H1 (cell line): ENCODE results near the gene KCTD17. TPM values are rescaled to one million over a fixed set of nuclear protein-coding genes. Genes with fewer than 3 reads are reported as not detected.

Experiments
- CTCF ChIA-PET: fragments of 300-600 bp; sonication (Branson Sonifier 250); formaldehyde crosslinking; loops from one replicate; lab custom pipeline; 2021; ENCODE audit not compliant: partially characterized antibody; lab: Charles Lee
- POLR2A ChIA-PET: fragments of 300-600 bp; sonication (Branson Sonifier 250); formaldehyde crosslinking; loops from one replicate; lab custom pipeline; 2021; ENCODE audit warnings: inconsistent platforms; ENCODE audit not compliant: partially characterized antibody; lab: Charles Lee
- DNase-seq, 2 experiments: peaks; one replicate each; pipeline versions ENCODE4 v3.0.0 to v3.0.0-alpha.2; 2010 to 2022; ENCODE audit warnings: low spot score in 2 of 2, low read depth in 1 of 2, mixed read lengths in 1 of 2
- FAIRE-seq: peaks from 2 replicates; lab custom pipeline; 2011; peaks lifted over from hg19 to GRCh38; lab: Jason Lieb, UNC
- H2AFZ ChIP-seq: 2 replicates; pipeline ENCODE4 v1.8.1; 2012; ENCODE audit warnings: low read length, inconsistent platforms
- H2AK5ac ChIP-seq: 2 replicates; pipeline ENCODE4 v1.6.1; 2013; ENCODE audit warnings: low read depth, low read length
- H2BK120ac ChIP-seq: replicated peaks from 2 replicates; pipeline ENCODE3; 2013; ENCODE audit warnings: low read depth, low read length, inconsistent platforms
- H2BK12ac ChIP-seq: 2 replicates; pipeline ENCODE4 v1.6.1; 2013; ENCODE audit warnings: low read depth, low read length
- H2BK15ac ChIP-seq: 2 replicates; pipeline ENCODE4 v1.6.1; 2013; ENCODE audit warnings: low read length
- H2BK20ac ChIP-seq: 2 replicates; pipeline ENCODE4 v1.6.1; 2013; ENCODE audit warnings: low read length
- H2BK5ac ChIP-seq: 2 replicates; pipeline ENCODE4 v1.6.1; 2013; ENCODE audit warnings: low read depth, low read length
- H3K14ac ChIP-seq: 2 replicates; pipeline ENCODE4 v1.6.1; 2013; ENCODE audit warnings: inconsistent platforms; ENCODE audit not compliant: insufficient read length
- H3K18ac ChIP-seq: 2 replicates; pipeline ENCODE4 v1.6.1; 2013; ENCODE audit warnings: low read length; ENCODE audit errors: extremely low read depth
- H3K23ac ChIP-seq: 2 replicates; pipeline ENCODE4 v1.6.1; 2013; ENCODE audit warnings: inconsistent platforms; ENCODE audit not compliant: insufficient read length
- H3K23me2 ChIP-seq: 2 replicates; pipeline ENCODE4 v1.6.1; 2013; ENCODE audit warnings: low read depth, low read length
- H3K27ac ChIP-seq: 2 replicates; pipeline ENCODE4 v1.6.1; 2011; ENCODE audit warnings: low read depth, low read length, inconsistent platforms
- H3K27me3 ChIP-seq, 4 experiments: replicated peaks in 1 of 4; 1 replicate in 1 of 4; 2 replicates in 3 of 4; pipeline versions ENCODE4 v1.6.1 to v1.8.1; 2011 to 2013; ENCODE audit warnings: low read length in 3 of 4, mild to moderate bottlenecking in 3 of 4, inconsistent platforms in 2 of 4, mixed read lengths in 2 of 4, moderate library complexity in 1 of 4; ENCODE audit not compliant: control insufficient read depth in 3 of 4, insufficient read depth in 3 of 4; ENCODE audit errors: extremely low read depth in 1 of 4
- H3K36me3 ChIP-seq, 4 experiments: 2 replicates each; pipeline versions ENCODE4 v1.6.1 to v1.8.1; 2011 to 2013; ENCODE audit warnings: mild to moderate bottlenecking in 4 of 4, low read length in 3 of 4, moderate library complexity in 2 of 4, control low read depth in 1 of 4, inconsistent platforms in 1 of 4; ENCODE audit not compliant: insufficient read depth in 4 of 4, control insufficient read depth in 2 of 4
- H3K4ac ChIP-seq: replicated peaks from 2 replicates; pipeline ENCODE3; 2013; ENCODE audit warnings: low read length, low read depth, mixed read lengths, inconsistent platforms; ENCODE audit not compliant: insufficient read length
- H3K4me1 ChIP-seq, 4 experiments: replicated peaks in 1 of 4; 1 replicate in 1 of 4; 2 replicates in 3 of 4; pipeline versions ENCODE4 v1.6.1 to v1.8.1; 2011 to 2013; ENCODE audit warnings: low read length in 3 of 4, inconsistent platforms in 2 of 4, mixed read lengths in 1 of 4; ENCODE audit not compliant: insufficient read depth in 4 of 4, control insufficient read depth in 3 of 4
- H3K4me2 ChIP-seq, 2 experiments: 2 replicates each; pipeline versions ENCODE4 v1.6.1 to v1.8.1; 2011 to 2013; ENCODE audit warnings: low read depth in 2 of 2, low read length in 2 of 2, control low read depth in 1 of 2, inconsistent platforms in 1 of 2, mild to moderate bottlenecking in 1 of 2; ENCODE audit not compliant: insufficient read depth in 1 of 2
- H3K4me3 ChIP-seq, 4 experiments: fragments of 200-600, 300-600 bp in 1 of 4; sonication (generic), shearing (Covaris generic), sonication (Bioruptor Twin) in 1 of 4; 2 replicates each; pipeline versions ENCODE4 v1.5.1 to v1.8.1; 2011 to 2016; ENCODE audit warnings: low read length in 4 of 4, low read depth in 3 of 4, control low read depth in 2 of 4, inconsistent platforms in 2 of 4, mild to moderate bottlenecking in 2 of 4, mixed read lengths in 1 of 4, moderate library complexity in 1 of 4; ENCODE audit not compliant: insufficient read depth in 2 of 4; ENCODE audit errors: extremely low read depth in 1 of 4
- H3K56ac ChIP-seq: replicated peaks from 2 replicates; pipeline ENCODE3; 2013; ENCODE audit warnings: low read depth, mild to moderate bottlenecking, mixed read lengths, low read length, inconsistent platforms; ENCODE audit not compliant: insufficient read length
- H3K79me1 ChIP-seq: 2 replicates; pipeline ENCODE4 v1.6.1; 2013; ENCODE audit warnings: low read depth, low read length, control low read depth
- H3K79me2 ChIP-seq, 2 experiments: 2 replicates each; pipeline versions ENCODE4 v1.6.1 to v1.8.1; 2012 to 2013; ENCODE audit warnings: low read length in 2 of 2, mild to moderate bottlenecking in 2 of 2, inconsistent platforms in 1 of 2; ENCODE audit not compliant: insufficient read depth in 2 of 2, control insufficient read depth in 1 of 2
- H3K9ac ChIP-seq, 4 experiments: replicated peaks in 1 of 4; 1 replicate in 1 of 4; 2 replicates in 3 of 4; pipeline versions ENCODE4 v1.6.1 to v1.8.1; 2011 to 2013; ENCODE audit warnings: low read depth in 3 of 4, low read length in 3 of 4, control low read depth in 2 of 4, mild to moderate bottlenecking in 2 of 4, moderate library complexity in 2 of 4, inconsistent platforms in 1 of 4; ENCODE audit errors: extremely low read depth in 1 of 4
- H3K9me3 ChIP-seq, 2 experiments: 2 replicates each; pipeline versions ENCODE4 v1.6.1 to v1.8.1; 2012 to 2013; ENCODE audit warnings: mild to moderate bottlenecking in 2 of 2, moderate library complexity in 2 of 2, control low read depth in 1 of 2, inconsistent platforms in 1 of 2, low read depth in 1 of 2, low read length in 1 of 2, mixed read lengths in 1 of 2; ENCODE audit not compliant: insufficient read depth in 2 of 2
- H4K20me1 ChIP-seq, 2 experiments: replicated peaks in 1 of 2; 2 replicates each; pipeline versions ENCODE3 to v1.8.1; 2011 to 2013; ENCODE audit warnings: inconsistent platforms in 2 of 2, low read length in 2 of 2, mild to moderate bottlenecking in 1 of 2; ENCODE audit not compliant: insufficient read depth in 2 of 2, control insufficient read depth in 1 of 2
- H4K5ac ChIP-seq: 2 replicates; pipeline ENCODE4 v1.6.1; 2013; ENCODE audit warnings: low read length, low read depth, mixed read lengths, inconsistent platforms; ENCODE audit not compliant: insufficient read length
- H4K8ac ChIP-seq: 2 replicates; pipeline ENCODE4 v1.8.0; 2013; ENCODE audit warnings: mild to moderate bottlenecking, moderate library complexity, low read length, inconsistent platforms; ENCODE audit not compliant: insufficient read depth; ENCODE audit errors: extremely low read depth
- H4K91ac ChIP-seq: replicated peaks from 2 replicates; pipeline ENCODE3; 2013; ENCODE audit warnings: low read length, mixed read lengths, inconsistent platforms; ENCODE audit not compliant: insufficient read length
- CHD1 ChIP-seq: IDR thresholded peaks from 2 replicates; pipeline ENCODE4 v1.6.1; 2012; ENCODE audit warnings: low read depth, low read length, improper control_type of control experiment
- FOSL1 ChIP-seq: IDR thresholded peaks from 2 replicates; pipeline ENCODE4 v1.6.1; 2011; ENCODE audit warnings: mild to moderate bottlenecking, low read depth, low read length, moderate library complexity; ENCODE audit not compliant: insufficient read depth
- HDAC2 ChIP-seq, 2 experiments: fragments of 300-600 bp in 1 of 2; sonication (generic) in 1 of 2; IDR thresholded peaks; 2 replicates each; pipeline ENCODE4 v1.6.1; 2011 to 2012; ENCODE audit warnings: low read depth in 2 of 2, low read length in 2 of 2, mild to moderate bottlenecking in 2 of 2, moderate library complexity in 2 of 2, borderline replicate concordance in 1 of 2, inconsistent platforms in 1 of 2
- MAX ChIP-seq: IDR thresholded peaks from 2 replicates; pipeline ENCODE4 v1.6.1; 2012; ENCODE audit warnings: inconsistent platforms
- NANOG ChIP-seq: IDR thresholded peaks from 2 replicates; pipeline ENCODE4 v1.6.1; 2011; ENCODE audit warnings: low read length, low read depth, mild to moderate bottlenecking, inconsistent platforms; ENCODE audit not compliant: insufficient read depth, poor library complexity, severe bottlenecking
- RXRA ChIP-seq: IDR thresholded peaks from 2 replicates; pipeline ENCODE4 v1.6.1; 2011; ENCODE audit warnings: low read depth, mild to moderate bottlenecking, low read length, moderate library complexity; ENCODE audit not compliant: insufficient read depth
- SIX5 ChIP-seq: IDR thresholded peaks from 2 replicates; pipeline ENCODE4 v1.6.1; 2011; ENCODE audit warnings: mild to moderate bottlenecking, low read depth, low read length
- SP2 ChIP-seq: IDR thresholded peaks from 2 replicates; pipeline ENCODE4 v1.6.1; 2012; ENCODE audit warnings: mild to moderate bottlenecking, low read length, inconsistent platforms
- SP4 ChIP-seq: IDR thresholded peaks from 2 replicates; pipeline ENCODE4 v1.6.1; 2012; ENCODE audit warnings: low read length, inconsistent platforms
- ZNF274 ChIP-seq: IDR thresholded peaks from 2 replicates; pipeline ENCODE4 v1.7.0; 2012; ENCODE audit warnings: low read length, borderline replicate concordance; ENCODE audit errors: extremely low read depth
- WGBS, 2 experiments: shearing (Covaris generic) in 1 of 2; methylation state at CpG; one replicate each; pipeline versions ENCODE4 v1.1.6 to v1.1.7; 2013 to 2015; ENCODE audit warnings: low lambda C conversion rate in 2 of 2, mixed read lengths in 2 of 2, inconsistent platforms in 1 of 2, low coverage in 1 of 2, missing lambda C conversion rate in 1 of 2; ENCODE audit not compliant: insufficient replicate concordance in 2 of 2, insufficient coverage in 1 of 2, insufficient read length in 1 of 2; ENCODE audit errors: extremely low coverage in 1 of 2, missing lambda C conversion rate in 1 of 2; 5-methylcytosine and 5-hydroxymethylcytosine counted together
- polyA plus RNA-seq, 7 experiments: library from polyadenylated mRNA; depleted of rRNA in 3 of 7; stranded (reverse) in 5 of 7; unstranded in 2 of 7; fragments of >200 nt in 5 of 7; fragments of 200-250 nt in 2 of 7; gene quantifications; 1 replicate in 5 of 7; 2 replicates in 1 of 7; 4 replicates in 1 of 7; pipeline versions ENCODE4 v1.2.1 to v1.2.3, GENCODE V29; 2011 to 2013; ENCODE audit warnings: missing spikeins in 2 of 7, mixed read lengths in 2 of 7
- total RNA-seq: library from RNA; stranded (reverse); fragmentation: NEBNext Ultra II Directional; extraction: Animal tissue kit (Norgen Biotek cat#: 25700); gene quantifications from 2 replicates; pipeline ENCODE4 v1.2.1, GENCODE V29; 2021

KCTD17 gene
- total and polyA plus RNA-seq, 2 of the 8 experiments (the other 6 are each of a cell fraction or from before 2014, with no cell fraction given): 39.4 to 44.0 TPM

- no peak overlapping the region for H2BK5ac ChIP-seq
- H3K14ac ChIP-seq: no peak overlapping the region
- no peak overlapping the region for H2BK120ac ChIP-seq
- ChIA-PET POLR2A (interaction anchor here (1.5 to 2.2 kb wide), 3 partner anchors 11 to 32 kb away, joined by 4 to 6 read pairs (median 5); partner anchors contain the start of genes MPST and TST), CTCF (interaction anchor here (0.5 to 1.4 kb wide), 4 partner anchors 21 to 248 kb away, joined by 3 to 4 read pairs (median 4); no protein-coding TSS in a partner anchor)
- H3K27me3 ChIP-seq: no peaks in the 10 kb centered on the region; a peak in 3 of 7 replicates
- H3K4ac ChIP-seq: no peak overlapping the region
- H3K4me3 ChIP-seq: peak overlapping the region in 2 of 4 experiments; percentile 76 to 99; a peak in 2 of 8 replicates
- TF ChIP-seq MAX (no peak), SP4 (no peak), RXRA (no peak), SIX5 (no peak), HDAC2 (IDR thresholded peaks at IDR 0.05; ENCODE audit: borderline replicate concordance in 1 of 2, low read depth in 2 of 2, low read length in 2 of 2) (no peak), NANOG (no peak), CHD1 (no peak), ZNF274 (no peak), SP2 (no peak), FOSL1 (no peak)
- no peak overlapping the region for H3K23ac ChIP-seq
- H4K5ac ChIP-seq: no peak overlapping the region
- H3K4me2 ChIP-seq: peak overlapping the region in 1 of 2 experiments; percentile 54; a peak in 1 of 4 replicates
- peaks cover 0 to 3% (median 0%) of the 10 kb centered on the region in 4 experiments; a peak in 2 of 8 replicates for H3K36me3 ChIP-seq
- no peaks in the 10 kb centered on the region for H3K79me1 ChIP-seq
- 0 out of 2 replicates have a peak overlapping the region, but pooled peaks have one; percentile 81 for H2BK15ac ChIP-seq
- H2AFZ ChIP-seq: no peak overlapping the region
- H3K79me2 ChIP-seq: no peaks in the 10 kb centered on the region
- H2BK12ac ChIP-seq: 0 out of 2 replicates have a peak overlapping the region, but pooled peaks have one; percentile 52
- H2BK20ac ChIP-seq: no peak overlapping the region
- no peak overlapping the region for H3K56ac ChIP-seq
- H3K9me3 ChIP-seq: no peaks in the 10 kb centered on the region
- 75% methylated on average over 6 of the region's 6 CpGs; no CpG with 5 or more reads in 1 of the 2 experiments for WGBS, 2 experiments
- no peak for FAIRE-seq
- H3K18ac ChIP-seq: no peak overlapping the region
- peaks cover 0 to 10% (median 7%) of the 10 kb centered on the region in 4 experiments; a peak in 5 of 7 replicates for H3K4me1 ChIP-seq
- peaks cover 0 to 8% of the 10 kb centered on the region in 2 experiments for H4K20me1 ChIP-seq
- no peak overlapping the region for H2AK5ac ChIP-seq
- H3K9ac ChIP-seq: no peak overlapping the region
- no peak overlapping the region for H3K27ac ChIP-seq
- DNase-seq: no peak
- peaks cover 5% of the 10 kb centered on the region; the same call in 1 of the 2 replicates for H3K23me2 ChIP-seq
- H4K91ac ChIP-seq: no peak overlapping the region
- no peak overlapping the region for H4K8ac ChIP-seq
Observed at GRCh38 chr22:37050913-37051312, 629 bp upstream of the KCTD17 start.
